GM12878 (cell line): ENCODE measurements around the gene PCNX4. TPM values are rescaled to one million over a fixed set of nuclear protein-coding genes. Genes with fewer than 3 reads are reported as not detected.

Source experiments
- ATAC-seq: fragments of 200-7000 bp; cut with Tn5 transposase; 3 replicates; pipeline ENCODE4 v1.9.1; 2020; ENCODE audit warnings: mild to moderate bottlenecking, moderate library complexity
- BruUV-seq: library from RNA; stranded (reverse); fragments of 400-500 nt; replicated peaks from 2 replicates; lab custom pipeline; 2021; lab: Mats Ljungman, UMichigan
- CTCF ChIA-PET: fragments of 300-600 bp; sonication (Branson Sonifier 250); formaldehyde crosslinking; extraction: SDS; loops from one replicate; lab custom pipeline; 2021; ENCODE audit warnings: inconsistent platforms; lab: Yijun Ruan, JAX
- POLR2A ChIA-PET: fragments of 350-600 bp; formaldehyde crosslinking; extraction: SDS; loops from one replicate; lab custom pipeline; 2021; ENCODE audit warnings: inconsistent platforms; lab: Charles Lee
- RAD21 ChIA-PET: fragments of 300-600 bp; sonication (Branson Sonifier 250); formaldehyde crosslinking; loops from one replicate; lab custom pipeline; 2023; ENCODE audit warnings: antibody characterized with exemption; ENCODE audit not compliant: unreplicated experiment; lab: Charles Lee
- SMC1A ChIA-PET: fragments of 300-600 bp; sonication (Branson Sonifier 250); formaldehyde crosslinking; loops from one replicate; lab custom pipeline; 2023; ENCODE audit not compliant: unreplicated experiment, uncharacterized antibody; lab: Charles Lee
- DNase-seq: peaks from one replicate; pipeline ENCODE4 v3.0.0-alpha.2; 2011; ENCODE audit warnings: low read depth, low spot score
- FAIRE-seq: peaks from 3 replicates; lab custom pipeline; 2011; peaks lifted over from hg19 to GRCh38; lab: Jason Lieb, UNC
- H2AFZ ChIP-seq: 2 replicates; pipeline ENCODE4 v1.6.0; 2011; ENCODE audit warnings: low read depth, low read length, control low read depth; ENCODE audit not compliant: control insufficient read depth
- H3K27ac ChIP-seq: 2 replicates; pipeline ENCODE4 v1.5.1; 2011; ENCODE audit warnings: control low read depth; ENCODE audit not compliant: control insufficient read depth, insufficient read depth
- H3K27me3 ChIP-seq, 2 experiments: replicated peaks in 1 of 2; 2 replicates each; pipeline versions ENCODE4 v1.6.0 to v1.6.1; 2011; ENCODE audit warnings: low read length in 1 of 2; ENCODE audit not compliant: control insufficient read depth in 2 of 2, insufficient read depth in 2 of 2
- H3K36me3 ChIP-seq, 2 experiments: 2 replicates each; pipeline ENCODE4 v1.5.1; 2011; ENCODE audit warnings: low read length in 1 of 2; ENCODE audit not compliant: control insufficient read depth in 2 of 2, insufficient read depth in 2 of 2
- H3K4me1 ChIP-seq: 2 replicates; pipeline ENCODE4 v1.6.1; 2011; ENCODE audit warnings: mild to moderate bottlenecking, low read length, moderate library complexity, mixed read lengths; ENCODE audit not compliant: control insufficient read depth, insufficient read depth
- H3K4me2 ChIP-seq: 2 replicates; pipeline ENCODE4 v1.6.0; 2011; ENCODE audit warnings: control low read depth; ENCODE audit not compliant: control insufficient read depth, insufficient read depth
- H3K4me3 ChIP-seq: fragments of 200-600 bp; sonication (generic); 2 replicates; pipeline ENCODE4 v1.5.1; 2016
- H3K79me2 ChIP-seq: 2 replicates; pipeline ENCODE4 v1.6.0; 2011; ENCODE audit warnings: low read length; ENCODE audit not compliant: control insufficient read depth, insufficient read depth
- H3K9ac ChIP-seq: 2 replicates; pipeline ENCODE4 v1.8.0; 2011; ENCODE audit warnings: low read length, control low read depth, mixed read lengths; ENCODE audit not compliant: control insufficient read depth, insufficient read depth
- H3K9me3 ChIP-seq: replicated peaks from 3 replicates; pipeline ENCODE4 v1.5.1; 2011; ENCODE audit warnings: mild to moderate bottlenecking, low read length; ENCODE audit not compliant: control insufficient read depth, insufficient read depth
- H4K20me1 ChIP-seq: 2 replicates; pipeline ENCODE4 v1.6.0; 2011; ENCODE audit not compliant: control insufficient read depth, insufficient read depth
- ATF3 ChIP-seq: IDR thresholded peaks from 2 replicates; pipeline ENCODE4 v1.6.1; 2011; ENCODE audit warnings: low read depth, mild to moderate bottlenecking, low read length, moderate library complexity, borderline replicate concordance; ENCODE audit errors: extremely low read depth
- BCL11A ChIP-seq: IDR thresholded peaks from 2 replicates; pipeline ENCODE4 v1.6.1; 2011; ENCODE audit warnings: low read depth, low read length
- CBX3 ChIP-seq: fragments of 200-600 bp; sonication (generic); IDR thresholded peaks from 2 replicates; pipeline ENCODE4 v1.6.1; 2016; ENCODE audit warnings: low read depth, borderline replicate concordance
- FOXK2 ChIP-seq: fragments of 450-650 bp; IDR thresholded peaks from 2 replicates; pipeline ENCODE4 v1.6.1; 2017; ENCODE audit warnings: mild to moderate bottlenecking, moderate library complexity
- GATAD2B ChIP-seq: fragments of 450-650 bp; conservative IDR thresholded peaks from 2 replicates; pipeline ENCODE4 v1.6.1; 2017; ENCODE audit warnings: low read depth, mild to moderate bottlenecking, moderate library complexity
- HSF1 ChIP-seq: fragments of 150-350 bp; IDR thresholded peaks from 2 replicates; pipeline ENCODE4 v1.6.1; 2014; ENCODE audit warnings: mild to moderate bottlenecking, low read depth, low read length
- IRF3 ChIP-seq: fragments of 450-650 bp; IDR thresholded peaks from 2 replicates; pipeline ENCODE4 v1.6.1; 2014; ENCODE audit warnings: mild to moderate bottlenecking
- MEF2B ChIP-seq: fragments of 450-650 bp; IDR thresholded peaks from 2 replicates; pipeline ENCODE4 v1.6.1; 2018; ENCODE audit warnings: mild to moderate bottlenecking, moderate library complexity; ENCODE audit not compliant: partially characterized antibody, poor library complexity, severe bottlenecking
- MLLT1 ChIP-seq: fragments of 450-650 bp; IDR thresholded peaks from 2 replicates; pipeline ENCODE4 v1.6.1; 2016; ENCODE audit warnings: mild to moderate bottlenecking
- NR2C2 ChIP-seq: IDR thresholded peaks from 2 replicates; pipeline ENCODE4 v1.6.1; 2011; ENCODE audit warnings: borderline replicate concordance, low read depth; ENCODE audit not compliant: control insufficient read depth, insufficient read length
- NR2F1 ChIP-seq: fragments of 450-650 bp; conservative IDR thresholded peaks from 2 replicates; pipeline ENCODE4 v1.6.1; 2017; ENCODE audit warnings: mild to moderate bottlenecking
- RELA ChIP-seq: fragments of 450-650 bp; IDR thresholded peaks from 2 replicates; pipeline ENCODE4 v1.8.0; 2014; ENCODE audit warnings: borderline replicate concordance; ENCODE audit not compliant: partially characterized antibody
- RUNX3 ChIP-seq: IDR thresholded peaks from 2 replicates; pipeline ENCODE4 v1.6.1; 2012; ENCODE audit warnings: low read length, inconsistent platforms
- SMC3 ChIP-seq: IDR thresholded peaks from 2 replicates; pipeline ENCODE4 v1.6.1; 2011; ENCODE audit warnings: low read length, improper control_type of control experiment, borderline replicate concordance
- SP1 ChIP-seq: IDR thresholded peaks from one replicate; pipeline ENCODE4 v1.6.1; 2011; ENCODE audit warnings: low read depth, low read length
- TARDBP ChIP-seq: IDR thresholded peaks from 2 replicates; pipeline ENCODE4 v1.6.1; 2016; ENCODE audit warnings: borderline replicate concordance
- ZBED1 ChIP-seq: IDR thresholded peaks from 2 replicates; pipeline ENCODE4 v1.6.1; 2016; ENCODE audit warnings: borderline replicate concordance
- ZZZ3 ChIP-seq: IDR thresholded peaks from 2 replicates; pipeline ENCODE4 v1.6.1; 2011; ENCODE audit warnings: low read depth; ENCODE audit not compliant: control insufficient read depth, insufficient read length
- WGBS: methylation state at CpG from one replicate; pipeline ENCODE4 v1.1.6; 2016; ENCODE audit warnings: low lambda C conversion rate; ENCODE audit not compliant: insufficient replicate concordance, insufficient coverage; ENCODE audit errors: missing lambda C conversion rate; 5-methylcytosine and 5-hydroxymethylcytosine counted together
- in situ Hi-C: fragments of 300-500 bp; cut with MboI; formaldehyde crosslinking; loops from 9 replicates; pipeline ENCODE4 v1.14.3; 2018; ENCODE audit warnings: mixed read lengths
- intact Hi-C: fragments of 100-400 bp; cut with micrococcal nuclease; formaldehyde crosslinking; loops from one replicate; pipeline ENCODE4 v1.14.2; 2022; ENCODE audit not compliant: unreplicated experiment
- polyA plus RNA-seq, 11 experiments: library from polyadenylated mRNA; depleted of rRNA in 4 of 11; unstranded in 6 of 11; stranded (reverse) in 5 of 11; fragments of >200 nt; fragmentation: Nextera tagmentation in 4 of 11; fragmentation: Illumina TruSeq in 1 of 11; extraction: Ambion mirVana in 4 of 11; extraction: Trizol in 1 of 11; gene quantifications; 1 replicate in 1 of 11; 2 replicates in 10 of 11; pipeline versions ENCODE4 v1.2.1 to v1.2.3, GENCODE V29; 2011 to 2016; ENCODE audit warnings: inconsistent platforms in 2 of 11, missing spikeins in 2 of 11, low read depth in 1 of 11
- total RNA-seq, 4 experiments: library from RNA; depleted of rRNA in 3 of 4; stranded (reverse); fragments of >200 nt in 3 of 4; fragmentation: Illumina TruSeq in 1 of 4; extraction: Trizol in 1 of 4; gene quantifications; 2 replicates each; pipeline versions ENCODE4 v1.2.1 to v1.2.3, GENCODE V29; 2013 to 2021

The PCNX4 gene
- total and polyA plus RNA-seq, 10 of the 15 experiments (the other 5 are each of a cell fraction or from before 2014, with no cell fraction given) = 13.8 to 56.6 (median 39.4) TPM

GRCh38 chr14:60164712-60165546, 73.2 kb downstream of the PCNX4 start, which contains the start of gene DHRS7:
TSS of gene DHRS7 (minus strand) at chr14:60165398. CDS start at chr14:60165309, 89 bp downstream.
- peak; percentile 53 for DNase-seq
- WGBS = under 1% methylated on average over 68 of the region's 68 CpGs
- peaks cover 20% of the 10 kb centered on the region for H3K4me1 ChIP-seq
- TF ChIP-seq FOXK2 = no peak
- TF ChIP-seq HSF1 = no peak
- TF ChIP-seq CBX3 = no peak
- TF ChIP-seq ZZZ3 = no peak
- no peak; the same call in 1 of the 2 replicates for TF ChIP-seq RUNX3
- no peak for TF ChIP-seq SP1
- peak; percentile 53; the same call in 1 of the 2 replicates for TF ChIP-seq SMC3
- no peak for TF ChIP-seq BCL11A
- TF ChIP-seq IRF3 = no peak
- peak; percentile 97 for TF ChIP-seq GATAD2B
- no peak for TF ChIP-seq ATF3
- TF ChIP-seq ZBED1 = peak; percentile 47; the same call in 1 of the 2 replicates
- no peak for TF ChIP-seq NR2C2
- TF ChIP-seq MLLT1 = peak; percentile 59; the same call in 1 of the 2 replicates
- TF ChIP-seq NR2F1 = peak; percentile 51
- TF ChIP-seq MEF2B = peak; percentile 44
- no peak for TF ChIP-seq TARDBP
- no peak for TF ChIP-seq RELA

More at GRCh38 chr14:60164712-60165546, 73.2 kb downstream of the PCNX4 start, which contains the start of gene DHRS7:
- SMC1A ChIA-PET = interaction anchor here (0.7 to 11.2 kb wide), 23 partner anchors 9 to 397 kb away, joined by 3 to 149 read pairs (median 3); partner anchors contain the start of genes PCNX4 and PPM1A
- Histone ChIP-seq H3K9ac (peak within 1 kb of the TSS; percentile 90), H3K4me2 (peak within 1 kb of the TSS; percentile 70), H3K4me3 (peak within 1 kb of the TSS; percentile 92), H3K79me2 (peaks cover 23% of the 10 kb centered on the region), H3K27ac (peak within 1 kb of the TSS; percentile 88), H2AFZ (peak within 1 kb of the TSS; percentile 91), H3K9me3 (no peaks in the 10 kb centered on the region), H3K36me3 (no peaks in the 10 kb centered on the region), H3K27me3 (no peaks in the 10 kb centered on the region), H4K20me1 (no peaks in the 10 kb centered on the region)
- CTCF ChIA-PET = interaction anchor here (0.7 to 9.2 kb wide), 24 partner anchors 11 to 532 kb away, joined by 3 to 149 read pairs (median 4); partner anchors contain the start of gene PCNX4
- FAIRE-seq = peak; percentile 90
- POLR2A ChIA-PET = interaction anchor here (0.6 to 4.3 kb wide), 8 partner anchors 15 to 98 kb away, joined by 3 to 22 read pairs (median 5); partner anchors contain the start of gene PCNX4
- intact Hi-C loops (loop anchor here (1.0 to 10.0 kb wide), 4 partner anchors 73 to 680 kb away; partner anchors contain the start of genes JKAMP and L3HYPDH), in situ Hi-C loops (loop anchor here (25.0 kb wide), 1 partner anchor 678 kb away; the partner anchor contains the start of genes JKAMP and L3HYPDH)
- RAD21 ChIA-PET = interaction anchor here (0.7 to 5.7 kb wide), 17 partner anchors 13 to 220 kb away, joined by 3 to 98 read pairs (median 5); partner anchors contain the start of genes PCNX4 and PPM1A
- TSS peak; percentile 55 for BruUV-seq
- peak; percentile 96 for ATAC-seq
